HepG2 (cell line): ENCODE results near the gene SLC16A3. TPM values are rescaled to one million over a fixed set of nuclear protein-coding genes. Genes with fewer than 3 reads are reported as not detected.
A peak's percentile ranks its signal among the peaks of the same experiment; 100 is the strongest.

ENCODE experiments used
- ARID3A ChIP-seq: IDR thresholded peaks from 2 replicates; pipeline ENCODE4 v1.6.1; 2012; ENCODE audit warnings: low read depth, low read length, improper control_type of control experiment
- FOXA3 ChIP-seq: IDR thresholded peaks from 2 replicates; pipeline ENCODE4 v1.6.1; 2016; ENCODE audit warnings: missing genetic modification reagents, missing compliant biosample characterization
- GMEB1 ChIP-seq: sonication (generic); formaldehyde crosslinking; IDR thresholded peaks from 2 replicates; pipeline ENCODE4 v1.5.1; 2020; ENCODE audit warnings: missing genetic modification reagents, mild to moderate bottlenecking, borderline replicate concordance
- PAXIP1 ChIP-seq: sonication (generic); formaldehyde crosslinking; conservative IDR thresholded peaks from 2 replicates; pipeline ENCODE4 v1.4.0; 2020; ENCODE audit warnings: mild to moderate bottlenecking, missing genetic modification reagents, moderate library complexity
- PCBP2 ChIP-seq: fragments of 200-400 bp; formaldehyde crosslinking; optimal IDR thresholded peaks from 2 replicates; pipeline ENCODE3; 2018; ENCODE audit warnings: low read length, low read depth; ENCODE audit not compliant: poor library complexity, severe bottlenecking
- PHF8 ChIP-seq: sonication (generic); formaldehyde crosslinking; IDR thresholded peaks from 2 replicates; pipeline ENCODE4 v1.5.0; 2020; ENCODE audit warnings: missing genetic modification reagents
- RBM22 ChIP-seq: fragments of 200-400 bp; formaldehyde crosslinking; optimal IDR thresholded peaks from 2 replicates; pipeline ENCODE3; 2017; ENCODE audit warnings: mild to moderate bottlenecking, low read length, moderate library complexity
- TFDP2 ChIP-seq: sonication (generic); formaldehyde crosslinking; IDR thresholded peaks from 2 replicates; pipeline ENCODE4 v1.4.0; 2020; ENCODE audit warnings: missing genetic modification reagents
- XBP1 ChIP-seq: sonication (generic); formaldehyde crosslinking; IDR thresholded peaks from 2 replicates; pipeline ENCODE4 v1.5.0; 2020; ENCODE audit warnings: missing genetic modification reagents
- ZNF292 ChIP-seq: sonication (generic); formaldehyde crosslinking; IDR thresholded peaks from 2 replicates; pipeline ENCODE4 v1.8.1; 2022; ENCODE audit warnings: mild to moderate bottlenecking, low read depth, missing genetic modification reagents, borderline replicate concordance
- ZNF296 ChIP-seq: sonication (generic); formaldehyde crosslinking; conservative IDR thresholded peaks from 2 replicates; pipeline ENCODE4 v1.5.0; 2020; ENCODE audit warnings: mild to moderate bottlenecking, missing genetic modification reagents
- ZNF317 ChIP-seq: sonication (generic); formaldehyde crosslinking; IDR thresholded peaks from 2 replicates; pipeline ENCODE4 v1.5.0; 2020; ENCODE audit warnings: mild to moderate bottlenecking, missing genetic modification reagents
- ZNF557 ChIP-seq: sonication (generic); formaldehyde crosslinking; IDR thresholded peaks from 2 replicates; pipeline ENCODE4 v1.4.0; 2020; ENCODE audit warnings: missing genetic modification reagents
- ZNF572 ChIP-seq: sonication (generic); formaldehyde crosslinking; IDR thresholded peaks from 2 replicates; pipeline ENCODE4 v1.5.1; 2020; ENCODE audit warnings: mild to moderate bottlenecking, missing genetic modification reagents
- ZNF816 ChIP-seq: sonication (generic); formaldehyde crosslinking; IDR thresholded peaks from 2 replicates; pipeline ENCODE4 v1.8.0; 2022; ENCODE audit warnings: missing genetic modification reagents, mild to moderate bottlenecking, borderline replicate concordance
- ZNF841 ChIP-seq: sonication (generic); formaldehyde crosslinking; IDR thresholded peaks from 2 replicates; pipeline ENCODE4 v1.8.1; 2023; ENCODE audit warnings: missing genetic modification reagents, borderline replicate concordance
- polyA plus RNA-seq, 8 experiments: library from polyadenylated mRNA; depleted of rRNA in 3 of 8; stranded (reverse) in 7 of 8; unstranded in 1 of 8; fragments of >200 nt; fragmentation: Illumina TruSeq in 4 of 8; extraction: Trizol in 4 of 8; gene quantifications; 2 replicates each; pipeline versions ENCODE4 v1.2.1 to v1.2.3, GENCODE V29; 2011 to 2016; ENCODE audit warnings: low read depth in 4 of 8, missing spikeins in 1 of 8, mixed read lengths in 1 of 8; ENCODE audit not compliant: insufficient read depth in 1 of 8
- total RNA-seq, 5 experiments: library from RNA; depleted of rRNA; stranded (reverse); fragments of >200 nt; fragmentation: Illumina TruSeq; extraction: Trizol; gene quantifications; 2 replicates each; pipeline ENCODE4 v1.2.3, GENCODE V29; 2016; ENCODE audit warnings: low read depth in 1 of 5
- TF ChIP-seq, protein P1 (sequence below): sonication (generic); formaldehyde crosslinking; IDR thresholded peaks from 2 replicates; pipeline ENCODE4 v1.8.0; 2022; ENCODE audit warnings: missing genetic modification reagents, mild to moderate bottlenecking, moderate library complexity, borderline replicate concordance

Gene SLC16A3
- total and polyA plus RNA-seq, 2 of the 13 experiments (the other 11 are each of a cell fraction or from before 2014, with no cell fraction given), result 242 to 349 TPM

- TF ChIP-seq GMEB1, result peak; percentile 77
- TF ChIP-seq ZNF317 (CRISPR knock-in tag), result peak; percentile 67; the same call in 1 of the 2 replicates
- peak; percentile 89 for TF ChIP-seq PAXIP1 (CRISPR knock-in tag)
- peak; percentile 73 for TF ChIP-seq TFDP2 (CRISPR knock-in tag)
- TF ChIP-seq ZNF557 (CRISPR knock-in tag), result no peak
- TF ChIP-seq, protein P1, sequence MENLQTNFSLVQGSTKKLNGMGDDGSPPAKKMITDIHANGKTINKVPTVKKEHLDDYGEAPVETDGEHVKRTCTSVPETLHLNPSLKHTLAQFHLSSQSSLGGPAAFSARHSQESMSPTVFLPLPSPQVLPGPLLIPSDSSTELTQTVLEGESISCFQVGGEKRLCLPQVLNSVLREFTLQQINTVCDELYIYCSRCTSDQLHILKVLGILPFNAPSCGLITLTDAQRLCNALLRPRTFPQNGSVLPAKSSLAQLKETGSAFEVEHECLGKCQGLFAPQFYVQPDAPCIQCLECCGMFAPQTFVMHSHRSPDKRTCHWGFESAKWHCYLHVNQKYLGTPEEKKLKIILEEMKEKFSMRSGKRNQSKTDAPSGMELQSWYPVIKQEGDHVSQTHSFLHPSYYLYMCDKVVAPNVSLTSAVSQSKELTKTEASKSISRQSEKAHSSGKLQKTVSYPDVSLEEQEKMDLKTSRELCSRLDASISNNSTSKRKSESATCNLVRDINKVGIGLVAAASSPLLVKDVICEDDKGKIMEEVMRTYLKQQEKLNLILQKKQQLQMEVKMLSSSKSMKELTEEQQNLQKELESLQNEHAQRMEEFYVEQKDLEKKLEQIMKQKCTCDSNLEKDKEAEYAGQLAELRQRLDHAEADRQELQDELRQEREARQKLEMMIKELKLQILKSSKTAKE, result peak; percentile 100
- no peak; the same call in 1 of the 2 replicates for TF ChIP-seq ARID3A
- TF ChIP-seq XBP1, result no peak; the same call in 1 of the 2 replicates
- TF ChIP-seq ZNF572 (CRISPR knock-in tag), result no peak
- no peak for TF ChIP-seq PCBP2
- TF ChIP-seq ZNF816 (CRISPR knock-in tag), result no peak
- peak; percentile 86; the same call in 1 of the 2 replicates for TF ChIP-seq ZNF292 (CRISPR knock-in tag)
- TF ChIP-seq ZNF841, result no peak
- no peak for TF ChIP-seq RBM22
- TF ChIP-seq ZNF296 (CRISPR knock-in tag), result no peak
- TF ChIP-seq PHF8 (CRISPR knock-in tag), result no peak; the same call in 1 of the 2 replicates
- TF ChIP-seq FOXA3 (CRISPR knock-in tag), result peak; percentile 91
These were observed 59.3 kb downstream of the SLC16A3 start (continued) for GRCh38 chr17:82287868-82288801.
